Neural cell (in vitro differentiated cells): Measurements from ENCODE around the gene DHX16. TPM values are rescaled to one million over a fixed set of nuclear protein-coding genes. Genes with fewer than 3 reads are reported as not detected.

Source experiments
- H2AFZ ChIP-seq: fragments of 200-600, 300-800 bp; sonication (generic), shearing (Covaris generic); 2 replicates; pipeline ENCODE4 v1.6.0; 2014; ENCODE audit warnings: low read depth, mild to moderate bottlenecking, antibody characterized with exemption, low read length, moderate library complexity
- H3F3A ChIP-seq: fragments of 200-600 bp; shearing (Covaris generic); 2 replicates; pipeline ENCODE4 v1.6.1; 2016; ENCODE audit warnings: mild to moderate bottlenecking, moderate library complexity, mixed read lengths, antibody characterized with exemption, low read length; ENCODE audit not compliant: insufficient read depth, poor library complexity, severe bottlenecking
- H3K27ac ChIP-seq: fragments of 200-600, 300-800 bp; sonication (generic), shearing (Covaris generic); 2 replicates; pipeline ENCODE4 v1.5.1; 2014; ENCODE audit warnings: mild to moderate bottlenecking, low read length, moderate library complexity
- H3K27me3 ChIP-seq: fragments of 300-800, 200-600 bp; sonication (generic), shearing (Covaris generic); 2 replicates; pipeline ENCODE4 v1.6.0; 2014; ENCODE audit warnings: mild to moderate bottlenecking, low read depth, low read length, moderate library complexity; ENCODE audit not compliant: insufficient read depth
- H3K36me3 ChIP-seq: fragments of 300-800, 200-600 bp; sonication (generic), shearing (Covaris generic); 2 replicates; pipeline ENCODE4 v1.5.1; 2014; ENCODE audit warnings: mild to moderate bottlenecking, antibody characterized with exemption, low read length, moderate library complexity; ENCODE audit not compliant: insufficient read depth
- H3K4me2 ChIP-seq: fragments of 300-800, 200-600 bp; sonication (generic), shearing (Covaris generic); 2 replicates; pipeline ENCODE4 v1.6.0; 2014; ENCODE audit warnings: mild to moderate bottlenecking, low read length
- H3K4me3 ChIP-seq: fragments of 300-800, 200-600 bp; sonication (generic), shearing (Covaris generic); 2 replicates; pipeline ENCODE4 v1.5.1; 2014; ENCODE audit warnings: mild to moderate bottlenecking, low read length, moderate library complexity
- H3K79me2 ChIP-seq: fragments of 200-600 bp; shearing (Covaris generic); replicated peaks from 2 replicates; pipeline ENCODE4 v1.6.0; 2014; ENCODE audit warnings: mild to moderate bottlenecking, low read length, moderate library complexity; ENCODE audit not compliant: insufficient read depth
- H3K9ac ChIP-seq: fragments of 300-800, 200-600 bp; sonication (generic), shearing (Covaris generic); 2 replicates; pipeline ENCODE4 v1.6.1; 2016; ENCODE audit warnings: mild to moderate bottlenecking, low read length, mixed read lengths
- H3K9me2 ChIP-seq: fragments of 200-600 bp; shearing (Covaris generic); 2 replicates; pipeline ENCODE4 v1.6.1; 2016; ENCODE audit warnings: mild to moderate bottlenecking, low read length, mixed read lengths; ENCODE audit not compliant: insufficient read depth
- H3K9me3 ChIP-seq: fragments of 200-600, 300-800 bp; sonication (generic), shearing (Covaris generic); 2 replicates; pipeline ENCODE4 v1.6.1; 2016; ENCODE audit warnings: mild to moderate bottlenecking, mixed run types, low read length, moderate library complexity, mixed read lengths
- H4K20me1 ChIP-seq: fragments of 200-600 bp; shearing (Covaris generic); 2 replicates; pipeline ENCODE4 v1.6.1; 2016; ENCODE audit warnings: mild to moderate bottlenecking, mixed run types; ENCODE audit not compliant: insufficient read depth
- EP300 ChIP-seq: fragments of 450-650 bp; conservative IDR thresholded peaks from 2 replicates; pipeline ENCODE4 v1.6.1; 2014; ENCODE audit warnings: antibody characterized with exemption, mild to moderate bottlenecking, moderate library complexity; ENCODE audit not compliant: poor library complexity, severe bottlenecking
- EZH2 ChIP-seq: fragments of 200-600, 300-800 bp; shearing (Covaris generic), sonication (generic); IDR thresholded peaks from 2 replicates; pipeline ENCODE4 v1.6.1; 2014; ENCODE audit warnings: antibody characterized with exemption, low read length, borderline replicate concordance, mild to moderate bottlenecking; ENCODE audit not compliant: insufficient read depth, poor library complexity, severe bottlenecking
- MXI1 ChIP-seq: fragments of 450-650 bp; conservative IDR thresholded peaks from 2 replicates; pipeline ENCODE4 v1.6.1; 2014; ENCODE audit warnings: antibody characterized with exemption, mild to moderate bottlenecking; ENCODE audit not compliant: poor library complexity, severe bottlenecking
- POLR2AphosphoS5 ChIP-seq: IDR thresholded peaks from 2 replicates; pipeline ENCODE4 v1.6.1; 2012
- RAD21 ChIP-seq: fragments of 450-650 bp; conservative IDR thresholded peaks from 2 replicates; pipeline ENCODE4 v1.6.1; 2014; ENCODE audit warnings: antibody characterized with exemption, mild to moderate bottlenecking, moderate library complexity
- SMC3 ChIP-seq: fragments of 450-650 bp; conservative IDR thresholded peaks from 2 replicates; pipeline ENCODE4 v1.6.1; 2014; ENCODE audit warnings: antibody characterized with exemption, mild to moderate bottlenecking, moderate library complexity; ENCODE audit not compliant: poor library complexity
- TAF1 ChIP-seq: IDR thresholded peaks from 2 replicates; pipeline ENCODE4 v1.6.1; 2012; ENCODE audit warnings: low read depth
- polyA plus RNA-seq: library from polyadenylated mRNA; depleted of rRNA; stranded (reverse); fragments of >200 nt; gene quantifications from 2 replicates; pipeline ENCODE4 v1.2.3, GENCODE V29; 2014
- TF ChIP-seq, protein P1 (sequence below): IDR thresholded peaks from 2 replicates; pipeline ENCODE4 v1.6.1; 2012; ENCODE audit warnings: borderline replicate concordance
- TF ChIP-seq, protein P2 (sequence below): fragments of 450-650 bp; IDR thresholded peaks from 2 replicates; pipeline ENCODE4 v1.5.1; 2014; ENCODE audit warnings: antibody characterized with exemption, mild to moderate bottlenecking, moderate library complexity; ENCODE audit not compliant: poor library complexity, severe bottlenecking

The DHX16 gene
- polyA plus RNA-seq, 1 donor from 2014 or later = 29.1 TPM

- Histone ChIP-seq H3K9me3 (no peaks in the 10 kb centered on the region), H3F3A (peaks cover 2% of the 10 kb centered on the region), H3K4me2 (peak overlapping the region; percentile 37), H4K20me1 (no peaks in the 10 kb centered on the region), H3K9me2 (no peaks in the 10 kb centered on the region), H3K9ac (peak overlapping the region; percentile 17), H3K36me3 (peaks cover 11% of the 10 kb centered on the region), H2AFZ (no peak overlapping the region), H3K27me3 (no peaks in the 10 kb centered on the region), H3K79me2 (peaks cover 43% of the 10 kb centered on the region), H3K4me3 (peak overlapping the region; percentile 83), H3K27ac (peak overlapping the region; percentile 100)
- TF ChIP-seq EP300 (no peak), RAD21 (no peak), TAF1 (no peak), MXI1 (no peak), POLR2AphosphoS5 (no peak), EZH2 (no peak), SMC3 (no peak)
- TF ChIP-seq, protein P1, sequence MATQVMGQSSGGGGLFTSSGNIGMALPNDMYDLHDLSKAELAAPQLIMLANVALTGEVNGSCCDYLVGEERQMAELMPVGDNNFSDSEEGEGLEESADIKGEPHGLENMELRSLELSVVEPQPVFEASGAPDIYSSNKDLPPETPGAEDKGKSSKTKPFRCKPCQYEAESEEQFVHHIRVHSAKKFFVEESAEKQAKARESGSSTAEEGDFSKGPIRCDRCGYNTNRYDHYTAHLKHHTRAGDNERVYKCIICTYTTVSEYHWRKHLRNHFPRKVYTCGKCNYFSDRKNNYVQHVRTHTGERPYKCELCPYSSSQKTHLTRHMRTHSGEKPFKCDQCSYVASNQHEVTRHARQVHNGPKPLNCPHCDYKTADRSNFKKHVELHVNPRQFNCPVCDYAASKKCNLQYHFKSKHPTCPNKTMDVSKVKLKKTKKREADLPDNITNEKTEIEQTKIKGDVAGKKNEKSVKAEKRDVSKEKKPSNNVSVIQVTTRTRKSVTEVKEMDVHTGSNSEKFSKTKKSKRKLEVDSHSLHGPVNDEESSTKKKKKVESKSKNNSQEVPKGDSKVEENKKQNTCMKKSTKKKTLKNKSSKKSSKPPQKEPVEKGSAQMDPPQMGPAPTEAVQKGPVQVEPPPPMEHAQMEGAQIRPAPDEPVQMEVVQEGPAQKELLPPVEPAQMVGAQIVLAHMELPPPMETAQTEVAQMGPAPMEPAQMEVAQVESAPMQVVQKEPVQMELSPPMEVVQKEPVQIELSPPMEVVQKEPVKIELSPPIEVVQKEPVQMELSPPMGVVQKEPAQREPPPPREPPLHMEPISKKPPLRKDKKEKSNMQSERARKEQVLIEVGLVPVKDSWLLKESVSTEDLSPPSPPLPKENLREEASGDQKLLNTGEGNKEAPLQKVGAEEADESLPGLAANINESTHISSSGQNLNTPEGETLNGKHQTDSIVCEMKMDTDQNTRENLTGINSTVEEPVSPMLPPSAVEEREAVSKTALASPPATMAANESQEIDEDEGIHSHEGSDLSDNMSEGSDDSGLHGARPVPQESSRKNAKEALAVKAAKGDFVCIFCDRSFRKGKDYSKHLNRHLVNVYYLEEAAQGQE = no peak
- TF ChIP-seq, protein P2, sequence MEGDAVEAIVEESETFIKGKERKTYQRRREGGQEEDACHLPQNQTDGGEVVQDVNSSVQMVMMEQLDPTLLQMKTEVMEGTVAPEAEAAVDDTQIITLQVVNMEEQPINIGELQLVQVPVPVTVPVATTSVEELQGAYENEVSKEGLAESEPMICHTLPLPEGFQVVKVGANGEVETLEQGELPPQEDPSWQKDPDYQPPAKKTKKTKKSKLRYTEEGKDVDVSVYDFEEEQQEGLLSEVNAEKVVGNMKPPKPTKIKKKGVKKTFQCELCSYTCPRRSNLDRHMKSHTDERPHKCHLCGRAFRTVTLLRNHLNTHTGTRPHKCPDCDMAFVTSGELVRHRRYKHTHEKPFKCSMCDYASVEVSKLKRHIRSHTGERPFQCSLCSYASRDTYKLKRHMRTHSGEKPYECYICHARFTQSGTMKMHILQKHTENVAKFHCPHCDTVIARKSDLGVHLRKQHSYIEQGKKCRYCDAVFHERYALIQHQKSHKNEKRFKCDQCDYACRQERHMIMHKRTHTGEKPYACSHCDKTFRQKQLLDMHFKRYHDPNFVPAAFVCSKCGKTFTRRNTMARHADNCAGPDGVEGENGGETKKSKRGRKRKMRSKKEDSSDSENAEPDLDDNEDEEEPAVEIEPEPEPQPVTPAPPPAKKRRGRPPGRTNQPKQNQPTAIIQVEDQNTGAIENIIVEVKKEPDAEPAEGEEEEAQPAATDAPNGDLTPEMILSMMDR = no peak
Measured at GRCh38 chr6:30611150-30611855, 61.5 kb downstream of the DHX16 start.

GRCh38 chr6:30610065-30610464, 62.7 kb downstream of the DHX16 start:
- no peaks in the 10 kb centered on the region for H3K9me3 ChIP-seq
- H3K4me3 ChIP-seq = no peak overlapping the region
- H3K9ac ChIP-seq = no peak overlapping the region
- no peaks in the 10 kb centered on the region for H3K9me2 ChIP-seq
- H4K20me1 ChIP-seq = no peaks in the 10 kb centered on the region
- no peaks in the 10 kb centered on the region for H3F3A ChIP-seq
- H3K36me3 ChIP-seq = peaks cover 14% of the 10 kb centered on the region
- no peak overlapping the region for H3K4me2 ChIP-seq
- H3K27ac ChIP-seq = no peak overlapping the region
- no peaks in the 10 kb centered on the region for H3K27me3 ChIP-seq
- no peak for TF ChIP-seq TAF1
- peaks cover 33% of the 10 kb centered on the region for H3K79me2 ChIP-seq
- H2AFZ ChIP-seq = no peak overlapping the region
